SK-MEL-5 (cell line): ENCODE data around the gene ATP6V0A4. TPM values are rescaled to one million over a fixed set of nuclear protein-coding genes. Genes with fewer than 3 reads are reported as not detected.
A peak's percentile ranks its signal among the peaks of the same experiment; 100 is the strongest.
"Not testable (repeated sequence)": the region's sequence is repeated elsewhere in the genome, so short reads cannot be mapped to it uniquely, and the experiment has no call there.

Experiments
- DNase-seq: peaks from one replicate; pipeline ENCODE4 v3.0.0-alpha.2; 2016; ENCODE audit warnings: low read depth, low spot score
- in situ Hi-C: cut with HindIII; loops from 2 replicates; pipeline ENCODE4 v1.10.0; 2016; ENCODE audit warnings: low sequenced_read_pairs, high pct_unique_total_duplicates, low pct_unique_long_range_greater_than_20kb
- total RNA-seq: library from RNA; depleted of rRNA; stranded (reverse); fragments of >200 nt; shearing (Covaris generic); gene quantifications from 2 replicates; pipeline ENCODE4 v1.2.3, GENCODE V29; 2014

The ATP6V0A4 gene
- total RNA-seq, 1 experiment from 2014 or later, result 294 TPM

- in situ Hi-C loops, result no loop called here
- no peak for DNase-seq
These were observed 106.8 kb downstream of the ATP6V0A4 start for GRCh38 chr7:138691178-138691577.

GRCh38 chr7:138690495-138690894 lies 107.5 kb downstream of the ATP6V0A4 start:
- in situ Hi-C loops, result no loop called here

GRCh38 chr7:138688037-138688436 lies 110.0 kb downstream of the ATP6V0A4 start:
- in situ Hi-C loops, result not testable (repeated sequence)

More at GRCh38 chr7:138690495-138690894, 107.5 kb downstream of the ATP6V0A4 start:
- no peak for DNase-seq

GRCh38 chr7:138684340-138684739 lies 113.7 kb downstream of the ATP6V0A4 start:
- in situ Hi-C loops, result no loop called here
- peak; percentile 45 for DNase-seq

More at GRCh38 chr7:138688037-138688436, 110.0 kb downstream of the ATP6V0A4 start:
- DNase-seq, result not testable (repeated sequence)

- in situ Hi-C loops, result no loop called here
- no peak for DNase-seq
These were observed 118.2 kb downstream of the ATP6V0A4 start for GRCh38 chr7:138679793-138680192.

- in situ Hi-C loops, result no loop called here
- no peak for DNase-seq
These were observed 127.4 kb downstream of the ATP6V0A4 start for GRCh38 chr7:138670594-138670993.

- DNase-seq, result no peak
- in situ Hi-C loops, result no loop called here
These were observed 128.6 kb downstream of the ATP6V0A4 start for GRCh38 chr7:138669364-138669763.

GRCh38 chr7:138668946-138669345 lies 129.1 kb downstream of the ATP6V0A4 start:
- in situ Hi-C loops, result no loop called here
- DNase-seq, result no peak

- in situ Hi-C loops, result no loop called here
- DNase-seq, result no peak
These were observed 129.8 kb downstream of the ATP6V0A4 start for GRCh38 chr7:138668229-138668596.

- no peak for DNase-seq
- in situ Hi-C loops, result no loop called here
These were observed 130.3 kb downstream of the ATP6V0A4 start for GRCh38 chr7:138667535-138668228.

- no peak for DNase-seq
- in situ Hi-C loops, result no loop called here
These were observed 131.6 kb downstream of the ATP6V0A4 start for GRCh38 chr7:138666385-138666784.

GRCh38 chr7:138665669-138666140 lies 132.3 kb downstream of the ATP6V0A4 start:
- DNase-seq, result peak; percentile 74
- in situ Hi-C loops, result no loop called here

- DNase-seq, result no peak
- in situ Hi-C loops, result no loop called here
These were observed 132.7 kb downstream of the ATP6V0A4 start for GRCh38 chr7:138665249-138665648.

- in situ Hi-C loops, result no loop called here
- no peak for DNase-seq
These were observed 134.0 kb downstream of the ATP6V0A4 start for GRCh38 chr7:138663725-138664710.

- in situ Hi-C loops, result no loop called here
- no peak for DNase-seq
These were observed 135.0 kb downstream of the ATP6V0A4 start for GRCh38 chr7:138662991-138663320.

- DNase-seq, result no peak
- in situ Hi-C loops, result no loop called here
These were observed 135.7 kb downstream of the ATP6V0A4 start for GRCh38 chr7:138662076-138662990.

- in situ Hi-C loops, result no loop called here
- DNase-seq, result no peak
These were observed 136.8 kb downstream of the ATP6V0A4 start for GRCh38 chr7:138661069-138661635.
